ENCODE data around the gene NDUFB2. TPM values are rescaled to one million over a fixed set of nuclear protein-coding genes. Genes with fewer than 3 reads are reported as not detected.

Gene NDUFB2
- total and polyA plus RNA-seq, 2 of the 13 experiments (the other 11 are each of a cell fraction or from before 2014, with no cell fraction given), result 206 to 221 TPM

DNA sequence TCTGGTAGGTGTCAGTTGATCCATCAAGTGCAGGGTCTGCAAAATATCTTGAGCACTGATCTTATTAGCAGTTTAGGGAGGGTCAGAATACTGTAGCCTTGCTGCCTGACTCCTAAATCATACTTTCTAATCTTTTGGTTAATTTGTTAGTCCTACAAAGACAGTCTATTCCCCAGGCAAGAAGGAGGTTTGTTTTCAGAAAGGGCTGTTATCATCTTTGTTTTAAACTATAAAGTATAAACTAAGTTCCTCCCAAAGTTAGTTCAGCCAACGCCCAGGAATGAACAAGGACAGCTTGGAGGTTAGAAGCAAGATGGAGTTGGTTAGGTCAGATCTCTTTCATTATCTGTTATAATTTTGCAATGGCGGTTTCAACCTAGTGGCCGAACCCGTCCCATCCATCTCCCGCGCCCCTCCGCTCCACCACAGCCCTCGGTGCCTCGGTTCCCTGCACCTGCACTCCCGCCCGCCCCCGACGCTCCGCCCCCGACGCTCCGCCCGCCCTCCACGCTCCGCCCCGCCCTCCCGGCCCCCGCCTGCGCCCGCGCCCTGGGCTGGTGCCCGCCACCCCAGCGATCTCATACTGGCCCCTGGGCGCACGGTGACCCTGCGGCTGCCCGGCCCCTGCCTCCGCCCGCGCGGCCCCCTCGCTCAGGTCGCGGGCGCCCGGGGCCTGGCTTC lies 24.0 kb upstream of the NDUFB2 start, which contains the start of gene ADCK2 (continued):
- TF ChIP-seq ERF (CRISPR knock-in tag; IDR thresholded peaks at IDR 0.05) (0 out of 2 replicates have a peak, but pooled peaks have one; percentile 9), SNRNP70 (IDR thresholded peaks at IDR 0.05; ENCODE audit: low read depth, low read length) (no peak), SOX13 (IDR thresholded peaks at IDR 0.05) (no peak), SOX13 (CRISPR knock-in tag; conservative IDR thresholded peaks at IDR 0.05 in 1 of 2, IDR thresholded peaks at IDR 0.05 in 1 of 2) (no peak), ZNF615 (CRISPR knock-in tag; IDR thresholded peaks at IDR 0.05; ENCODE audit: borderline replicate concordance) (no peak), ZNF329 (CRISPR knock-in tag; IDR thresholded peaks at IDR 0.05; ENCODE audit: low read depth) (0 out of 2 replicates have a peak, but pooled peaks have one; percentile 4), SALL1 (CRISPR knock-in tag; IDR thresholded peaks at IDR 0.05) (peak; percentile 23; the same call in 1 of the 2 replicates), ZBTB46 (CRISPR knock-in tag; IDR thresholded peaks at IDR 0.05; ENCODE audit: borderline replicate concordance) (no peak), ZNF737 (CRISPR knock-in tag; IDR thresholded peaks at IDR 0.05; ENCODE audit: borderline replicate concordance) (no peak), ZNF362 (CRISPR knock-in tag; IDR thresholded peaks at IDR 0.05; ENCODE audit: borderline replicate concordance) (no peak)
